Measurements from ENCODE around the gene RFX5.

Gene RFX5

GRCh38 chr1:151384584-151384983 lies 37.5 kb upstream of the RFX5 start:
- peaks cover 8% of the 10 kb centered on the region for H3K9me3 Mint-ChIP-seq
- DNase-seq, result no peak
- TF ChIP-seq CTCF (IDR thresholded peaks at IDR 0.05), result no peak
- no peak overlapping the region for H3K27ac Mint-ChIP-seq
- no peaks in the 10 kb centered on the region for H3K4me1 Mint-ChIP-seq
- no peak overlapping the region for H3K4me3 Mint-ChIP-seq
- H3K27me3 Mint-ChIP-seq (ENCODE audit: low read depth, poor library complexity), result no peaks in the 10 kb centered on the region
- no peaks in the 10 kb centered on the region for H3K36me3 Mint-ChIP-seq (ENCODE audit: low read depth)

- no peaks in the 10 kb centered on the region for H3K27me3 Mint-ChIP-seq (ENCODE audit: low read depth, poor library complexity)
Observed at GRCh38 chr1:151377150-151377884, 30.3 kb upstream of the RFX5 start.

GRCh38 chr1:151373196-151373595 lies 26.1 kb upstream of the RFX5 start:
- no peak for DNase-seq
- peaks cover 7% of the 10 kb centered on the region for H3K36me3 Mint-ChIP-seq (ENCODE audit: low read depth)
- TF ChIP-seq CTCF (IDR thresholded peaks at IDR 0.05), result no peak
- H3K27ac Mint-ChIP-seq, result peak overlapping the region; percentile 80
- H3K27me3 Mint-ChIP-seq (ENCODE audit: low read depth, poor library complexity), result no peaks in the 10 kb centered on the region
- peaks cover 61% of the 10 kb centered on the region for H3K4me1 Mint-ChIP-seq
- H3K4me3 Mint-ChIP-seq, result peak overlapping the region; percentile 86
- H3K9me3 Mint-ChIP-seq, result no peaks in the 10 kb centered on the region

More at GRCh38 chr1:151377150-151377884, 30.3 kb upstream of the RFX5 start:
- no peak for DNase-seq
- no peak overlapping the region for H3K27ac Mint-ChIP-seq
- no peak overlapping the region for H3K4me3 Mint-ChIP-seq
- TF ChIP-seq CTCF (IDR thresholded peaks at IDR 0.05), result no peak
- peaks cover 31% of the 10 kb centered on the region for H3K4me1 Mint-ChIP-seq
- H3K36me3 Mint-ChIP-seq (ENCODE audit: low read depth), result no peaks in the 10 kb centered on the region
- no peaks in the 10 kb centered on the region for H3K9me3 Mint-ChIP-seq

GRCh38 chr1:151372058-151372934 lies 25.2 kb upstream of the RFX5 start, which contains the start of gene SELENBP1:
Gene SELENBP1, minus strand, starts transcription at chr1:151372705. Its CDS starts 64 bp downstream, at chr1:151372641.
- peak; percentile 69 for DNase-seq

GRCh38 chr1:151371370-151372057 lies 24.5 kb upstream of the RFX5 start:
- Mint-ChIP-seq H3K27ac (peak overlapping the region; percentile 64), H3K36me3 (ENCODE audit: low read depth) (peaks cover 18% of the 10 kb centered on the region), H3K4me1 (peaks cover 52% of the 10 kb centered on the region), H3K27me3 (ENCODE audit: low read depth, poor library complexity) (no peaks in the 10 kb centered on the region), H3K4me3 (peak overlapping the region; percentile 86), H3K9me3 (no peaks in the 10 kb centered on the region)
- DNase-seq, result no peak
- TF ChIP-seq CTCF (IDR thresholded peaks at IDR 0.05), result no peak

More at GRCh38 chr1:151372058-151372934, 25.2 kb upstream of the RFX5 start, which contains the start of gene SELENBP1:
- H3K36me3 Mint-ChIP-seq (ENCODE audit: low read depth), result peaks cover 16% of the 10 kb centered on the region
- TF ChIP-seq CTCF (IDR thresholded peaks at IDR 0.05), result no peak
- no peaks in the 10 kb centered on the region for H3K27me3 Mint-ChIP-seq (ENCODE audit: low read depth, poor library complexity)
- H3K4me1 Mint-ChIP-seq, result peaks cover 52% of the 10 kb centered on the region
- H3K4me3 Mint-ChIP-seq, result peak within 1 kb of the TSS; percentile 86
- no peaks in the 10 kb centered on the region for H3K9me3 Mint-ChIP-seq
- peak within 1 kb of the TSS; percentile 84 for H3K27ac Mint-ChIP-seq

All from nephron progenitor cell (in vitro differentiated cells).